Chondrocyte (in vitro differentiated cells): ENCODE measurements around the gene KNG1. TPM values are rescaled to one million over a fixed set of nuclear protein-coding genes. Genes with fewer than 3 reads are reported as not detected.

ENCODE experiments used
- DNase-seq: peaks from one replicate; pipeline ENCODE4 v3.0.0; 2021; ENCODE audit warnings: mixed read lengths, low spot score
- H3K27ac Mint-ChIP-seq: one replicate; pipeline ENCODE4 v1.8.0; 2021; ENCODE audit warnings: mild to moderate bottlenecking, moderate library complexity, mixed read lengths; ENCODE audit not compliant: unreplicated experiment
- H3K27me3 Mint-ChIP-seq: 2 replicates; pipeline ENCODE4 v1.8.0; 2021; ENCODE audit warnings: low read depth, mixed read lengths
- H3K36me3 Mint-ChIP-seq: 2 replicates; pipeline ENCODE4 v1.8.0; 2021; ENCODE audit warnings: low read depth, mixed read lengths
- H3K4me1 Mint-ChIP-seq: 2 replicates; pipeline ENCODE4 v1.8.0; 2021; ENCODE audit warnings: low read depth, mild to moderate bottlenecking, mixed read lengths
- H3K4me3 Mint-ChIP-seq: one replicate; pipeline ENCODE4 v1.8.0; 2021; ENCODE audit warnings: mild to moderate bottlenecking, moderate library complexity, mixed read lengths; ENCODE audit not compliant: unreplicated experiment
- H3K9me3 Mint-ChIP-seq: 2 replicates; pipeline ENCODE4 v1.8.0; 2021; ENCODE audit warnings: low read depth, mixed read lengths
- long read RNA-seq: library from polyadenylated mRNA; stranded (forward); transcript quantifications from one replicate; pipeline ENCODE4 v2.0.0, GENCODE V29; 2021
- total RNA-seq: library from RNA; stranded (reverse); gene quantifications from 3 replicates; pipeline ENCODE4 v1.2.1, GENCODE V29; 2021
- TF ChIP-seq, protein P1 (sequence below): fragments of 200-600 bp; sonication (generic); IDR thresholded peaks from 2 replicates; pipeline ENCODE4 v1.5.0; 2021; ENCODE audit warnings: antibody characterized with exemption, mild to moderate bottlenecking, moderate library complexity

KNG1 gene
- total RNA-seq: not detected in 3 replicates
- long read RNA-seq: 0 reads

GRCh38 chr3:186717039-186717457 lies at the start of gene KNG1:
Gene KNG1 (plus strand): TSS chr3:186717359. CDS start chr3:186717543, 184 bp downstream.
- no peaks in the 10 kb centered on the region for H3K4me1 Mint-ChIP-seq
- H3K36me3 Mint-ChIP-seq: no peaks in the 10 kb centered on the region
- peaks cover 21% of the 10 kb centered on the region for H3K27me3 Mint-ChIP-seq
- DNase-seq: no peak
- H3K9me3 Mint-ChIP-seq: no peaks in the 10 kb centered on the region
- TF ChIP-seq, protein P1, sequence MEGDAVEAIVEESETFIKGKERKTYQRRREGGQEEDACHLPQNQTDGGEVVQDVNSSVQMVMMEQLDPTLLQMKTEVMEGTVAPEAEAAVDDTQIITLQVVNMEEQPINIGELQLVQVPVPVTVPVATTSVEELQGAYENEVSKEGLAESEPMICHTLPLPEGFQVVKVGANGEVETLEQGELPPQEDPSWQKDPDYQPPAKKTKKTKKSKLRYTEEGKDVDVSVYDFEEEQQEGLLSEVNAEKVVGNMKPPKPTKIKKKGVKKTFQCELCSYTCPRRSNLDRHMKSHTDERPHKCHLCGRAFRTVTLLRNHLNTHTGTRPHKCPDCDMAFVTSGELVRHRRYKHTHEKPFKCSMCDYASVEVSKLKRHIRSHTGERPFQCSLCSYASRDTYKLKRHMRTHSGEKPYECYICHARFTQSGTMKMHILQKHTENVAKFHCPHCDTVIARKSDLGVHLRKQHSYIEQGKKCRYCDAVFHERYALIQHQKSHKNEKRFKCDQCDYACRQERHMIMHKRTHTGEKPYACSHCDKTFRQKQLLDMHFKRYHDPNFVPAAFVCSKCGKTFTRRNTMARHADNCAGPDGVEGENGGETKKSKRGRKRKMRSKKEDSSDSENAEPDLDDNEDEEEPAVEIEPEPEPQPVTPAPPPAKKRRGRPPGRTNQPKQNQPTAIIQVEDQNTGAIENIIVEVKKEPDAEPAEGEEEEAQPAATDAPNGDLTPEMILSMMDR: no peak
- no peak within 1 kb of the TSS for H3K27ac Mint-ChIP-seq
- H3K4me3 Mint-ChIP-seq: no peak within 1 kb of the TSS

DNA sequence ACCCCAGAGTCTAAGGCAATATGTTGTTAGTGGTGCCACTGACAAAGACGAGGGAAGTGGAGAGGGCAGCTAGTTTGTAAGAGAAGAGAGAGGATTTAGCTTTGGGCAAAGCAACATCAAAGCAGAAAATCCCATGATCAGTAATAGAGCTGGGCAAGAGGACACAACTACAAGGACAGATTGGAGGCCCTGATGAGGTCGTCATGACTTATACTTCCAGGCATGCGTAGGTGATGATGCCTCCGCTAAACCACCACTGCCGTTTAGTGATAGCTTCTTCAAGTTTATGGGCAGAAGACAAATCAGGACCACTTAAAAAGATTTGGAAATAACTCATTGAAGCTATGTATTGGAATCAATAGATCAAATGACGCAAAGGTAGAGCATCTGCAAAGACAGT lies 48.7 kb upstream of the KNG1 start:
- Mint-ChIP-seq H3K9me3 (no peaks in the 10 kb centered on the region), H3K4me1 (no peaks in the 10 kb centered on the region), H3K27me3 (peaks cover 27% of the 10 kb centered on the region), H3K36me3 (no peaks in the 10 kb centered on the region), H3K27ac (no peak overlapping the region), H3K4me3 (no peak overlapping the region)
- TF ChIP-seq, protein P1: no peak
- no peak for DNase-seq

DNA sequence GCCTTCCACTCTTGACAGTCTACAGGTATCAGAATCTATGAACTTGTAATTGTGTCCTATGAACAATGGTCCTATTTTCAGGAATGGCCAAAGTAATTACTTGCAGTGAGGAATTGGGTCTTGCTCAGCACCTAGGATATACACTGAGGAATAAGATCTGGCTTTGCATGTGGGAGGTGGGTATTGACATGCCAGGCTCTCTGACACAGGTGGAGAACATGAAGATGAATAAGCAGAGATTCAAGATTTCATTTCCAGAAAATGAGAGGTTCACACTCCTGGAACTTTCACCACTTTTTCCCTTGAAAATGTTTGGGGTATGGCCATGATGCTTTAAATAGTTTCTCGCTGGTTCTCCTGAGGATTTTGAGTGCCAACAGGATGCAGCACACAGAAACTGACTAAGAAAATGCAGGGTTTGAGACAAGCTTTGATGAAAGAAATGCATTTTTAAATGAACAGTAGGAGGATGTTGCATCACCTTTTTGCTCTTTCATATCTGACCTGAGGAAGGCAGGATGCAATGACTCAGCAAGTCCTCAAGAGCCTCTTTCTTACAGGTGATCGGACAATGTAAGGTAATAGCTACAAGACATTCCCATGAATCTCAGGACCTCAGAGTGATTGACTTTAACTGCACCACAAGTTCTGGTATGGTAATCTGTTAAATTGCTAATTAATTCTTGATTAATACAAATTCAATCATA lies 47.6 kb upstream of the KNG1 start:
- Mint-ChIP-seq H3K36me3 (no peaks in the 10 kb centered on the region), H3K9me3 (no peaks in the 10 kb centered on the region), H3K4me3 (no peak overlapping the region), H3K27ac (no peak overlapping the region), H3K4me1 (no peaks in the 10 kb centered on the region), H3K27me3 (peaks cover 29% of the 10 kb centered on the region)
- DNase-seq: no peak
- TF ChIP-seq, protein P1: no peak

DNA sequence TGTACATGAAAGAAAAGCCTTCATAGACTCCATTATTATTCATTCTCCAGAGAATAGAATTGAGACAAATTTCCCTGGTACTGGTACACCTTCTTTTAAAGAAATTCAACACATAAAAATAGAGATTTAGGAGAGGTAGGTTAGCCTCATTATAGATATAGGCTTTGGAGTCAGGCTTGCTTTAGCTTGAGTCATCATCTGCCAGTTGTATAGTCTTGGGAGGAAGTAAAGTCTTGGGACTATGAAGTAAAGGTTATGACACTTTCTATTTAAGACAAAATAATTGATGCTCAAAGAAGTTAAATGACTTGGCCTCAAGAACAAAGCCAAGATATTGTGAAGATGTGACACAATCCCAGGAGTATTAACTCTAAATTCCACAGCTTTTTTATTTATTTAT lies 47.0 kb upstream of the KNG1 start:
- Mint-ChIP-seq H3K27ac (no peak overlapping the region), H3K4me3 (no peak overlapping the region), H3K36me3 (no peaks in the 10 kb centered on the region), H3K9me3 (no peaks in the 10 kb centered on the region), H3K27me3 (peaks cover 34% of the 10 kb centered on the region), H3K4me1 (no peaks in the 10 kb centered on the region)
- TF ChIP-seq, protein P1: no peak
- DNase-seq: no peak

DNA sequence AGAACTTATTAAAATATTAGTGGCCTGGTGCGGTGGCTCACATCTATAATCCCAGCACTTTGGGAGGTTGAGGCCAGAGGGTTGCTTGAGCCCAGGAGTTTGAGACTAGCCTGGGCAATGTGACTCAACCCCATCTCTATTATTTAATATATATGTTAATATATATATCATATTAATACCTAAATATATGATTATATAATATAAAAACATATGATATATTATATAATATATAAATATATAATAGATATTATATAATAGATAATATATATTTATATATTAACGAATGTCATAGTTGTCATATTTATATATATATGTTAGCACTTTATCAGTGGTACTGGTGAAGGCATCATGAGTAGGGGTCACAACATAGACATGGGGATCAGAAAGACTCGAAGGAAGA lies 46.1 kb upstream of the KNG1 start:
- no peaks in the 10 kb centered on the region for H3K9me3 Mint-ChIP-seq
- peaks cover 36% of the 10 kb centered on the region for H3K27me3 Mint-ChIP-seq
- no peak overlapping the region for H3K4me3 Mint-ChIP-seq
- H3K4me1 Mint-ChIP-seq: no peaks in the 10 kb centered on the region
- no peak overlapping the region for H3K27ac Mint-ChIP-seq
- no peak for DNase-seq
- H3K36me3 Mint-ChIP-seq: no peaks in the 10 kb centered on the region
- TF ChIP-seq, protein P1: no peak
